ENCODE measurements around the gene NPAS3.

The NPAS3 gene

DNA sequence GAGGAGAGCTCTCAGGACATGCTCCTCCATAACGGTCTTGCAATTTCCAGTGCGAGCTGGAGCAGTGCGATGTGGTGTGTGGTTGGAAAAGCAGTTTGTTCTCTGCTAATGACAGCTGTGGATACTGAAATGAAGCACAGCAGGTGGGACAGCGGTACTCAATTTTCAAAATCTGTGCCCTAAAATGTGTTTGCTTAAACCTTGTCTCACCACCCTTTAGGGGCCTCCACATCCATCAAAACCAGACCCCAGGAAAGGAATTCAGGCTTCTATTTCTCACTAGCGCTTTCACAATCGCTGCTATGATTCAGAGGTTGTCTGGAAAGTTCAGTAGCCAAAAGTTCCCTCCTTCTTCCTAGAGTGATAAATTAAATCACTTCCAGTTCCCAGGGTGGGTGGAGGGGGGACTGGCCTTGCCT, 571.4 kb downstream of the NPAS3 start:
- TF ChIP-seq, protein P1, sequence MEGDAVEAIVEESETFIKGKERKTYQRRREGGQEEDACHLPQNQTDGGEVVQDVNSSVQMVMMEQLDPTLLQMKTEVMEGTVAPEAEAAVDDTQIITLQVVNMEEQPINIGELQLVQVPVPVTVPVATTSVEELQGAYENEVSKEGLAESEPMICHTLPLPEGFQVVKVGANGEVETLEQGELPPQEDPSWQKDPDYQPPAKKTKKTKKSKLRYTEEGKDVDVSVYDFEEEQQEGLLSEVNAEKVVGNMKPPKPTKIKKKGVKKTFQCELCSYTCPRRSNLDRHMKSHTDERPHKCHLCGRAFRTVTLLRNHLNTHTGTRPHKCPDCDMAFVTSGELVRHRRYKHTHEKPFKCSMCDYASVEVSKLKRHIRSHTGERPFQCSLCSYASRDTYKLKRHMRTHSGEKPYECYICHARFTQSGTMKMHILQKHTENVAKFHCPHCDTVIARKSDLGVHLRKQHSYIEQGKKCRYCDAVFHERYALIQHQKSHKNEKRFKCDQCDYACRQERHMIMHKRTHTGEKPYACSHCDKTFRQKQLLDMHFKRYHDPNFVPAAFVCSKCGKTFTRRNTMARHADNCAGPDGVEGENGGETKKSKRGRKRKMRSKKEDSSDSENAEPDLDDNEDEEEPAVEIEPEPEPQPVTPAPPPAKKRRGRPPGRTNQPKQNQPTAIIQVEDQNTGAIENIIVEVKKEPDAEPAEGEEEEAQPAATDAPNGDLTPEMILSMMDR (IDR thresholded peaks at IDR 0.05; ENCODE audit: insufficient read depth, low read depth, low read length, missing control alignments), result no peak
- H3K4me3 ChIP-seq (ENCODE audit: low read depth, low read length), result no peak overlapping the region
- DNase-seq (ENCODE audit: low read depth), result no peak

DNA sequence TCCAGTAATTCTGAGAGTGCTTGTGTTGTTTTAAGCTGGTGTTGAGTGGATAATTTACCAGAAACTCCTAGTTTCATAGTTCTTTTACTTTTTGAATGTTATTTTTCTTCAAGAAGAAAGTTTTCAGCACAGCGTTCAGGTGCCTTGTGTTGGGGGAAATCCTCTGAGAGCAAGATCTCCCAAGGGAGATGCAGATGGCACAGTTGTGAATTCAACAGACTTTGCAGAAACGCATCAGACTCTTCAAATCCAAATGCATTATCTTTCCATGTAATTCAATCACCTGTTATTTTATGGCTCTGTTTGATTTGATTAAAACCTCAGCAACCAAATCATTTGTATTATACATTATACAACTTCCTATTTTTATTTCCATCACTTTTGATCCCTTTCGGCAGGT, 572.3 kb downstream of the NPAS3 start:
- TF ChIP-seq, protein P1 (IDR thresholded peaks at IDR 0.05; ENCODE audit: insufficient read depth, low read depth, low read length, missing control alignments), result no peak
- no peak for DNase-seq (ENCODE audit: low read depth)
- H3K4me3 ChIP-seq (ENCODE audit: low read depth, low read length), result no peak overlapping the region

DNA sequence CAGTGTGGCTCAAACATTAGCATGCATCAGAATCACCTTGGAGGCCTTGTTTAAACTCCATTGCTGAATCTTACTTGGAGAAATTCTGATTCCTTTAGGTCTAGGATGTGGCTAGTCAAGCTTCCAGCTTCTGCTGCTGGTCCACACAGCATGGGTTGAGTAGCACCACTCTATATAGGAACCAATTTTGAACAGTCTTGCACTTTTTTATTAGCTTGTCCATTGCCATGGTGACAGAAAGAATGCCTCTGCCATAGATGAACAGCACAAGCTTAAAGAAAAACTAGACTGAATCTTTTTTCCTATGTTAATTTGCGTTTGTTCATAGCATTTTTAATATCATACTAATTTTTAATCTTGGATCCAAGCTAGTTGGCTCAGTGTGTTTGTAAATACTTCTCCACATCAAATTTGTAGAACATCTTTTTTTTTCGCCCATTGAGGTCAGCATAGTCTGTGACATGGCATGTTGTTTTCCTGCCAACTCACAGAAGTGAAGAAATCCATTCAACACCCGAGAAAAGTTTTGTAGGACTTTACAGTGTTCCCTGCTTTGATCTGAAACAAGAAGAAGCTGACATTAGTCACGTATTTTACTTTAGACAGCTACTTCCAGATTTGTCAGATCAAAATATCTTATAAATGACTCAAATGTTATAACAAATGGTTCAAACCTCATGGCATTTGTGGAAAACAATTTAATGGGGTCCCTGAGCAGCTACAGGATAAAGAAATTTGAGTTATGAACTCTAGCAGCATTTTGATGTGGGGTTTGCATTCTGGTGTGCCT, 573.4 kb downstream of the NPAS3 start:
- DNase-seq (ENCODE audit: low read depth), result no peak
- H3K4me3 ChIP-seq (ENCODE audit: low read depth, low read length), result no peak overlapping the region
- TF ChIP-seq, protein P1 (IDR thresholded peaks at IDR 0.05; ENCODE audit: insufficient read depth, low read depth, low read length, missing control alignments), result no peak

DNA sequence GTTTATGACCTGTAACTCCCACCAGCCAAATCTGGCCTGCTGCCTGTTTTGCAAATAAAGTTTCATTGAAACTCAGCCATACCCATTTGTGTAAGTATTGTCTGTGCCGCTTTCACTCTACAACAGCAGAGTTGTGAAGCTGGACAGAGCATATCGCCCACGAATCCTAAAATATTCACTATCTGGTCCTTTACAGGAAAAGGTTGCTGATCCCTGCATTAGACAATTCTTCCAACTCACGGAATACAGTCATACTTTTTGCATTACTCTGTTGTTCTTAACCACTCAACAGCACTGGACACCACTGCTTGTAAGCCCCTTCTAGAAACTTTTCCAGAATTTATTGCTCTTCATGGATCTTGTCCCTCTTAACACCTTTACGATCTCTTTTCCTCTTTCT, 576.8 kb downstream of the NPAS3 start:
- TF ChIP-seq, protein P1 (IDR thresholded peaks at IDR 0.05; ENCODE audit: insufficient read depth, low read depth, low read length, missing control alignments), result no peak
- DNase-seq (ENCODE audit: low read depth), result no peak
- no peak overlapping the region for H3K4me3 ChIP-seq (ENCODE audit: low read depth, low read length)

DNA sequence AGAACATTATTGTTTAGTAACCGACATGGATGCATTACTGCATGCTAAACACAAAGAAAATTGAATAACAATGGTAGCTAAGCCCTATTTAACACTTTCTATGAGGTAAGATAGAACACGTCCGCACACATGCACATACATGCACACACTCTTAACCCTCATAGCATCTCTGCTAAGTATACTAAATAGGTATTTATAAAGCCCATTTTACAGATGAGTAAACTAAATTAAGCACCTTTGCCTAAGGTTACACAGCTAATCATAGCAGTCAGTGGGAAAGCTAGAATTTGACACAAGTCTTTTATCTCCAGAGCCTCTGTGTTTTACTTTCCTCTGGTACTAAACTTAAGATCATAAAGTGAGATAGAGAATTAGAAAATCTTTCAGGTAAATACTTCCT, 577.2 kb downstream of the NPAS3 start:
- TF ChIP-seq, protein P1 (IDR thresholded peaks at IDR 0.05; ENCODE audit: insufficient read depth, low read depth, low read length, missing control alignments), result no peak
- DNase-seq (ENCODE audit: low read depth), result no peak
- H3K4me3 ChIP-seq (ENCODE audit: low read depth, low read length), result no peak overlapping the region

DNA sequence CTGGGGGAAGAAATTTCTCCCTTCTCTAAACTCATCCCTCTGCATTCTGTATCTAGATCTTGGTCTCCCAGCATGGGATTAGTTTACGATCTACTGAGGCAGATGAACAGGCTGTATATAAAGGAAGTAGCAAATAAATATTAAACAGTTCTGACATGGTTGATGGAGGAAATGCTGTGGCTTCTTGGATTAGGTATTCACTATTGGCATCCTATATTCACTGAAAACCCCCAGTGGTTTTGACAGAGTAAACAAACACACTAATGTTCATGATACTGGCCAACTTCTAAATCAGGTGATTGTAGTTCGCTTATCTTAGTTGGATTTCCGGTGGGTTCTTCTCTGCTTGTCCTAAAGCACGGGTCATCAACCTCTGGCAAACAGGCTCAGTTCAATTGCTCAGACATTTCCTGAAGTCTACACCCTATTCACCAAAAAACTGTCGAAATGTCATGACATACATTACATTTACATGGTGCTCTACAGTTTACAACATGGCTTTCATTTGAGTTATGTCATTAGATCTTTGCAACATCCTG, 578.3 kb downstream of the NPAS3 start:
- DNase-seq (ENCODE audit: low read depth), result no peak
- no peak overlapping the region for H3K4me3 ChIP-seq (ENCODE audit: low read depth, low read length)
- TF ChIP-seq, protein P1 (IDR thresholded peaks at IDR 0.05; ENCODE audit: insufficient read depth, low read depth, low read length, missing control alignments), result no peak
